ENCODE data around the gene MB21D2. TPM values are rescaled to one million over a fixed set of nuclear protein-coding genes. Genes with fewer than 3 reads are reported as not detected.

The MB21D2 gene
- total RNA-seq, 6 experiments from 2014 or later = 17.2 to 20.9 (median 19.5) TPM

GRCh38 chr3:192844836-192845525, 72.7 kb downstream of the MB21D2 start:
- DNase-seq = peak; percentile 67
- peaks cover 3% of the 10 kb centered on the region; the same call in 1 of the 2 replicates for H3K27me3 Mint-ChIP-seq (ENCODE audit: insufficient read depth)
- no peak overlapping the region; the same call in 1 of the 2 replicates for H3K4me3 Mint-ChIP-seq
- peaks cover 7% of the 10 kb centered on the region; the same call in 1 of the 2 replicates for H3K36me3 Mint-ChIP-seq (ENCODE audit: low read depth)
- TF ChIP-seq, protein P1, sequence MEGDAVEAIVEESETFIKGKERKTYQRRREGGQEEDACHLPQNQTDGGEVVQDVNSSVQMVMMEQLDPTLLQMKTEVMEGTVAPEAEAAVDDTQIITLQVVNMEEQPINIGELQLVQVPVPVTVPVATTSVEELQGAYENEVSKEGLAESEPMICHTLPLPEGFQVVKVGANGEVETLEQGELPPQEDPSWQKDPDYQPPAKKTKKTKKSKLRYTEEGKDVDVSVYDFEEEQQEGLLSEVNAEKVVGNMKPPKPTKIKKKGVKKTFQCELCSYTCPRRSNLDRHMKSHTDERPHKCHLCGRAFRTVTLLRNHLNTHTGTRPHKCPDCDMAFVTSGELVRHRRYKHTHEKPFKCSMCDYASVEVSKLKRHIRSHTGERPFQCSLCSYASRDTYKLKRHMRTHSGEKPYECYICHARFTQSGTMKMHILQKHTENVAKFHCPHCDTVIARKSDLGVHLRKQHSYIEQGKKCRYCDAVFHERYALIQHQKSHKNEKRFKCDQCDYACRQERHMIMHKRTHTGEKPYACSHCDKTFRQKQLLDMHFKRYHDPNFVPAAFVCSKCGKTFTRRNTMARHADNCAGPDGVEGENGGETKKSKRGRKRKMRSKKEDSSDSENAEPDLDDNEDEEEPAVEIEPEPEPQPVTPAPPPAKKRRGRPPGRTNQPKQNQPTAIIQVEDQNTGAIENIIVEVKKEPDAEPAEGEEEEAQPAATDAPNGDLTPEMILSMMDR (IDR thresholded peaks at IDR 0.05) = no peak
- peak overlapping the region; percentile 52; the same call in 1 of the 2 replicates for H3K27ac Mint-ChIP-seq
- no peaks in the 10 kb centered on the region for H3K9me3 Mint-ChIP-seq
- H3K4me1 Mint-ChIP-seq (ENCODE audit: low read depth) = peaks cover 52% of the 10 kb centered on the region

GRCh38 chr3:192844486-192844765, 73.2 kb downstream of the MB21D2 start:
- Mint-ChIP-seq H3K36me3 (ENCODE audit: low read depth) (peaks cover 7% of the 10 kb centered on the region; the same call in 1 of the 2 replicates), H3K27me3 (ENCODE audit: insufficient read depth) (peaks cover 3% of the 10 kb centered on the region; the same call in 1 of the 2 replicates), H3K9me3 (no peaks in the 10 kb centered on the region), H3K4me3 (no peak overlapping the region), H3K27ac (peak overlapping the region; percentile 4), H3K4me1 (ENCODE audit: low read depth) (peaks cover 52% of the 10 kb centered on the region)
- TF ChIP-seq, protein P1 (IDR thresholded peaks at IDR 0.05) = no peak
- no peak for DNase-seq

DNA sequence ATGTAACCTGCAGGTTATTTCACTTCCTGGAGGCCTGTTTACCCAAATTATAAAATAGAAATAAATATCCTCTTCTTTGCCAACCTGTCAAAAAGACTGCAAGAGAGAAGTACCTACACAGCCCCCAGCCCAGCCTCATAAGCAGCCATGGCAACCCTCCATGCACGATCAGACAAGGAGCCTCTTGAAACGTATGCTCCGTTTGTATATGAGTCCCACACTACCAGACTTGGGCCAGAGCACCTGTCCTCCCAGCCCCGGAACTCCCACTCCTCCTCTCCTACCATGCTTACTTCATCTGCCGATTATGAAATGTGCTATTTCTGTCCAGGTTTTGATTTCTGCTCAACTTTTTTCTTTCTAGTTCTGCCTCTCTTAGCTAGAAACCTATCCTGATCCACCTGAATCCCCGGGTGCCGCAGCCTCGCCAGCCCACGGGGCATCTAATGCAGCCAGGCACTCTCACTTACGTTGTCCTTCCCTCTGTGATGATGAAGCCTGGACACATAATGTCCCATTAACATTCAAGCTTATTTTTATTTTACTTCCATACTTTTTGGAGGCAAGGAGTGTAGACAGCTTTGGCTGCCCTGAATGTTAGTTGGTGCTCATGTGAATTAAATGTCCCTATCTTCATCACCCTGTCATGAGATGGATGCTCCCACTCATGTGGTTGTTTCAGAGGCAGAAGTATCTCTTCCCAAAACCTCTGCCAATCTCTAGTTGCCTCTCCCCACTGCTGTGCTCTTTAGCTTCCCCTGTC, 73.8 kb downstream of the MB21D2 start:
- no peaks in the 10 kb centered on the region for H3K9me3 Mint-ChIP-seq
- H3K4me3 Mint-ChIP-seq = no peak overlapping the region
- peaks cover 3% of the 10 kb centered on the region for H3K27me3 Mint-ChIP-seq (ENCODE audit: insufficient read depth)
- no peak for DNase-seq
- TF ChIP-seq, protein P1 (IDR thresholded peaks at IDR 0.05) = no peak
- H3K4me1 Mint-ChIP-seq (ENCODE audit: low read depth) = peaks cover 53% of the 10 kb centered on the region
- H3K27ac Mint-ChIP-seq = peak overlapping the region; percentile 4
- H3K36me3 Mint-ChIP-seq (ENCODE audit: low read depth) = peaks cover 7% of the 10 kb centered on the region; the same call in 1 of the 2 replicates

DNA sequence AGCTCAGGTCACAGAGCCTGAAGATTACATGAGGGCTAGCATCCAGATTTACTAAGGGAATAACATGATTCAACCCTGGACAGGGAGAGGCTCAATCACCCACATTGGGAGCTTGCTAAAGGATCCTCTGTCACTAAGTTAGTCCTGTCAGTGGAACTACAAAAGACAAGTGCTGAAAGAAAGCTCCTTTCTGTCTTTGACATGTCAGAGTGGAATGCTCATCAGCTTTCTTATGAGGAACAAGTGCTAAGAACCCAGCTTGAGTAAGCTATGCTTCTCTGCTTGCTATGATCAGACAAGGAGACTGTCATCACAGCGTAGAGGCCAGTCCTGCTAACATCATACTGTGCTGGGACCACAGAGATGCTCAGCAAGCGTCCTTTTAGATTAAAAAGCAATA, 74.5 kb downstream of the MB21D2 start:
- Mint-ChIP-seq H3K27ac (no peak overlapping the region), H3K4me1 (ENCODE audit: low read depth) (peaks cover 50% of the 10 kb centered on the region), H3K27me3 (ENCODE audit: insufficient read depth) (peaks cover 3% of the 10 kb centered on the region), H3K4me3 (no peak overlapping the region), H3K36me3 (ENCODE audit: low read depth) (peaks cover 7% of the 10 kb centered on the region), H3K9me3 (no peaks in the 10 kb centered on the region)
- TF ChIP-seq, protein P1 (IDR thresholded peaks at IDR 0.05) = no peak
- no peak for DNase-seq

- Mint-ChIP-seq H3K4me3 (no peak overlapping the region), H3K4me1 (ENCODE audit: low read depth) (peaks cover 50% of the 10 kb centered on the region), H3K9me3 (no peaks in the 10 kb centered on the region), H3K36me3 (ENCODE audit: low read depth) (peaks cover 7% of the 10 kb centered on the region), H3K27me3 (ENCODE audit: insufficient read depth) (peaks cover 3% of the 10 kb centered on the region), H3K27ac (no peak overlapping the region)
- no peak for DNase-seq
- TF ChIP-seq, protein P1 (IDR thresholded peaks at IDR 0.05) = no peak
Measured at GRCh38 chr3:192842711-192843110, 74.9 kb downstream of the MB21D2 start.
